Raji (cell line): Measurements from ENCODE around the gene GLIPR1.

ENCODE experiments used
- POLR2A ChIP-seq: IDR thresholded peaks from 2 replicates; pipeline ENCODE4 v1.6.1; 2011; ENCODE audit warnings: low read depth, low read length, control low read depth; ENCODE audit not compliant: insufficient read depth

The GLIPR1 gene

GRCh38 chr12:75480469-75480949 lies at the start of gene GLIPR1:
GLIPR1 (plus strand) TSS chr12:75480755; CDS start chr12:75480881, 126 bp downstream.
- peak; percentile 65 for TF ChIP-seq POLR2A

- no peak for TF ChIP-seq POLR2A
These were observed 47.6 kb upstream of the GLIPR1 start for GRCh38 chr12:75432924-75433323.

DNA sequence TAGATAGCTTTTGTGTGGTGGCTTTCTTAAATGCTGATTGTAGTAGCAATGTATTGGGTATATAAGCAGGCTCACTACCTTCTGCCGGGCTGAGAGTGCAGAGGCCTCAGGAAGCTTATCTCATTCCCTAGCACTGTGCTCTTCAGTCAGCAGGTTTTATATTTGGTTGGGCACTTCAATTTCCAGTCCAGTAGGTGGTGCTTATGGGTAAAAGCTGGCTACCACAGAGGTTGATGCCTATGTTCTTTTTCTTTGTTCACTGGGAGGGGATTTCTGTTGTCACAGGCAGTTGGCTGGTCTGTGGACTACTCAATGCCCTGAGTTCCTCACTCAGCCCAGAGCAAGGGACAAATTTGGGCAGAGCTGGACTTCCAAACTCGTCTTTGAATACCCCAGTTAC lies 43.0 kb upstream of the GLIPR1 start:
- no peak for TF ChIP-seq POLR2A

- TF ChIP-seq POLR2A = no peak
These were observed 42.3 kb upstream of the GLIPR1 start for GRCh38 chr12:75438059-75438754.

DNA sequence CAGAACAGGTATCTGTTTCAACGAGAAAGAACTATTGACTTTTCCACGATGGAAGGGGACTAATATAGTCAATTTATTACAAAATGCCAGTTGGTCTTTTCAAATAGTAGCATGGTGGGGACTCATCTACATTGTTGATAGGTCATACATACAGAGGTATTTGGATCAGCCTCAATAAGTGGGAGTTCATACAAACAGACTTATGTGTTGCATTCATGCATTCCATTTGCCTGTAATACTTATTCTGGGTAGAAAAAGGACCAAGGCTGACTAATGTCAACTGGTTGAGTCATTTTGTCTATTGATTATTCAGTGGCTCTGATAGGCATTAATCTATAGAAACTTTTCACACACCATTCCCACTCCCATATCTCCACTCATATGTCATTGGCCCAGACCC lies 41.5 kb upstream of the GLIPR1 start:
- TF ChIP-seq POLR2A = no peak

DNA sequence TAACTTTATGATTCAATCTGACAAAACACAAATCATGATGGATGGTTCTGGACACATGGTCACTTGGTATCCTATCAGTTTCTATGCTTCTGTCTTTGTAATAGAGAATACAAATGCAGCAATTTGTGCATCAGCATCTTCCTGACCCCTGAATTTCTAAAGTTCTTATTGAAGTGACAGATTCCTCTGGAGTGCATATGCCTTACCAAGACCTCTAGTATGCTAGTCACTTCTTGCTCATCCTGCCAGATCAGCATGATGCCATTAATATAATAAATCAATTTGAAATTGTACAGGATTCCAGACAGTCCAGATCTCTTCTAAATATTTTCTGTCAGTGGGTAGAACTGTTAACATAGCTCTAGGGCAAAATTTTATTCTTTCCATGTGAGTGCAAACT lies 40.6 kb upstream of the GLIPR1 start:
- no peak for TF ChIP-seq POLR2A

GRCh38 chr12:75443709-75444108 lies 36.8 kb upstream of the GLIPR1 start:
- TF ChIP-seq POLR2A = no peak

GRCh38 chr12:75444429-75445136 lies 36.0 kb upstream of the GLIPR1 start:
- TF ChIP-seq POLR2A = no peak

DNA sequence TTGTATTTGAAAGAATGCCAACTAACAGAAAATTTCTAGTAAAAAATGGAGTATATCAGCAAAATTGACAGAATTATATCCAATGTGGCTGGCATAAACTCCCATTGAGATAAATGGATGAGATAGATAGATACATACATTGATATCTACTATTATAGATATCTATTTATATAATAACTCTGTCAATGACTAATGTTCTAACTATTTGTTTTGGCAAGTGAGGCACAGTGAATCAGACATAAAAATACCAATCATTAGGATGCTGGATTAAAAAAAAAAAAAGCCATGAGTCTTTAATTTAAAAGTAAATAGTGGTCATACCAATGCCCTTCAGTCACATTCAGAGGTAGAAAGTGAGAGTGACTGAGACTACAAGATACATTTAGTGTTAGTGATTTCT lies 33.7 kb upstream of the GLIPR1 start:
- TF ChIP-seq POLR2A = no peak

- TF ChIP-seq POLR2A = no peak
These were observed 32.7 kb upstream of the GLIPR1 start for GRCh38 chr12:75447691-75448393.

- no peak for TF ChIP-seq POLR2A
These were observed 27.8 kb upstream of the GLIPR1 start for GRCh38 chr12:75452675-75453330.

- TF ChIP-seq POLR2A = no peak
These were observed 24.7 kb upstream of the GLIPR1 start for GRCh38 chr12:75455839-75456238.

DNA sequence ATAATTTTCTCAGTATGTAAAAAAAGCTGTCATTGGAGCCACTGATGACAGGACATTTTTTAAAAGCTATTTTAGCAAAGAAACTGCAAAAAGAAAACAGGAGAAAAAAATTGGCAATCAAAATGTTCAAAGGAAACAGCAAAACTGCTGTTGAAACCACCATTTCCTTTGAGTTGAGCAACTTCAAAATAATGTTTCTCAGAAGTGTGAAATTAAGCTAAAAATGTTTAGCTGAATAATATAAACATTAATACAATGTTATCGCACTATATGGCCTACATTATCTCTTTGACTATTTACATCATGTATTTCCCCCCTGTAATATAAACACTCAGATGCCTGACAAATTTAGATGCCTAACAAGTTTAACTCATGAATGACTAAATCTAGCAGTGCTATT lies 23.4 kb upstream of the GLIPR1 start:
- no peak for TF ChIP-seq POLR2A

- no peak for TF ChIP-seq POLR2A
These were observed 20.8 kb upstream of the GLIPR1 start for GRCh38 chr12:75459755-75460154.

- TF ChIP-seq POLR2A = no peak
These were observed 20.4 kb upstream of the GLIPR1 start for GRCh38 chr12:75460204-75460603.
